Measurements from ENCODE around the gene CATSPERZ. TPM values are rescaled to one million over a fixed set of nuclear protein-coding genes. Genes with fewer than 3 reads are reported as not detected.

Gene CATSPERZ
- total RNA-seq, 1 donor from 2014 or later, result not detected

GRCh38 chr11:64291752-64292459 is 8.3 kb upstream of the CATSPERZ start:
- no peak overlapping the region for H3K4me3 ChIP-seq (ENCODE audit: low read depth, low read length)
- peaks cover 1% of the 10 kb centered on the region for H3K36me3 ChIP-seq (ENCODE audit: control insufficient read depth, insufficient read depth, low read length)
- peaks cover 63% of the 10 kb centered on the region for H3K27me3 ChIP-seq (ENCODE audit: control insufficient read depth, insufficient read depth, low read length)
- no peak for DNase-seq (ENCODE audit: low read depth)
- TF ChIP-seq, protein P1, sequence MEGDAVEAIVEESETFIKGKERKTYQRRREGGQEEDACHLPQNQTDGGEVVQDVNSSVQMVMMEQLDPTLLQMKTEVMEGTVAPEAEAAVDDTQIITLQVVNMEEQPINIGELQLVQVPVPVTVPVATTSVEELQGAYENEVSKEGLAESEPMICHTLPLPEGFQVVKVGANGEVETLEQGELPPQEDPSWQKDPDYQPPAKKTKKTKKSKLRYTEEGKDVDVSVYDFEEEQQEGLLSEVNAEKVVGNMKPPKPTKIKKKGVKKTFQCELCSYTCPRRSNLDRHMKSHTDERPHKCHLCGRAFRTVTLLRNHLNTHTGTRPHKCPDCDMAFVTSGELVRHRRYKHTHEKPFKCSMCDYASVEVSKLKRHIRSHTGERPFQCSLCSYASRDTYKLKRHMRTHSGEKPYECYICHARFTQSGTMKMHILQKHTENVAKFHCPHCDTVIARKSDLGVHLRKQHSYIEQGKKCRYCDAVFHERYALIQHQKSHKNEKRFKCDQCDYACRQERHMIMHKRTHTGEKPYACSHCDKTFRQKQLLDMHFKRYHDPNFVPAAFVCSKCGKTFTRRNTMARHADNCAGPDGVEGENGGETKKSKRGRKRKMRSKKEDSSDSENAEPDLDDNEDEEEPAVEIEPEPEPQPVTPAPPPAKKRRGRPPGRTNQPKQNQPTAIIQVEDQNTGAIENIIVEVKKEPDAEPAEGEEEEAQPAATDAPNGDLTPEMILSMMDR (IDR thresholded peaks at IDR 0.05; ENCODE audit: insufficient read depth, low read length, poor library complexity, severe bottlenecking), result no peak

GRCh38 chr11:64292460-64293254 is 7.5 kb upstream of the CATSPERZ start:
- H3K27me3 ChIP-seq (ENCODE audit: control insufficient read depth, insufficient read depth, low read length), result peaks cover 71% of the 10 kb centered on the region
- peak overlapping the region; percentile 7 for H3K4me3 ChIP-seq (ENCODE audit: low read depth, low read length)
- no peak for DNase-seq (ENCODE audit: low read depth)
- H3K36me3 ChIP-seq (ENCODE audit: control insufficient read depth, insufficient read depth, low read length), result peaks cover 1% of the 10 kb centered on the region
- TF ChIP-seq, protein P1 (IDR thresholded peaks at IDR 0.05; ENCODE audit: insufficient read depth, low read length, poor library complexity, severe bottlenecking), result no peak

DNA sequence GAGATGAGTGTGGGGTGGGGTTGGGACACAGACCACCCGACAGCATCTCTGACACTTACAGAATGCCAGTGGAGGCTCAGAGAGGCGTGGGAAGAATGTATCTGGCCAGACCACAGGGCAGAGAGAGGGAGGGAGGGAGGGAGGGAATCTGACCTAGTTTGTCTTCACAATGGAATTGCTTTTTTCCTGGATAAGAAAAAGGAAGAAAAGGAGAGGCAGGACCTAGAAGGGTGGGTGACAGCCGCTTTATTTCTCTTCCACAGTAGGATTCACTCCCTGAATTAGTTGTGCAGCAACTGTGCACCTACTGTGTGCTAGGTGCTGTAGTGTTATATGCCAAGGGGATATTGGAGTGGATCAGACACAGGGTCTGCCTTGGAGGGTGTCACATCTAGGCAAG is 5.4 kb upstream of the CATSPERZ start:
- H3K36me3 ChIP-seq (ENCODE audit: control insufficient read depth, insufficient read depth, low read length), result no peaks in the 10 kb centered on the region
- H3K4me3 ChIP-seq (ENCODE audit: low read depth, low read length), result no peak overlapping the region
- TF ChIP-seq, protein P1 (IDR thresholded peaks at IDR 0.05; ENCODE audit: insufficient read depth, low read length, poor library complexity, severe bottlenecking), result no peak
- peaks cover 91% of the 10 kb centered on the region for H3K27me3 ChIP-seq (ENCODE audit: control insufficient read depth, insufficient read depth, low read length)
- DNase-seq (ENCODE audit: low read depth), result no peak

DNA sequence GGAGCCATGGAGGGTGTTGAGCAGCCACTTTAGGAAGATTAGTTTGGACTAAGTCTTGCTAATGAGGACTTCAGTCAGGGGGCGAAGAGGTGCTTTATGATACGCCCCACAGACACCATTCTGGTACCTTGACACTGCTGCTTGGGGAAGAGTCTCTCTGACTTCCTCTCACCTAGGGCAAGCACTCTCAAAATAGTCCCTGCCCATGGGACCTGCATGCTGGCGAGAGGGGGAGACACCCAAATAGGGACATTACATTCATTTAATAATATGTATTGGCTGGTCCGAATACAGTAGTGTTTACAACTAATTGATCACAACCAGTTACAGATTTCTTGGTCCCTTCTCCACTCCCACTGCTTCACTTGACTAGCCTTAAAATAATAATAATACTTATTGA is 4.4 kb upstream of the CATSPERZ start:
- TF ChIP-seq, protein P1 (IDR thresholded peaks at IDR 0.05; ENCODE audit: insufficient read depth, low read length, poor library complexity, severe bottlenecking), result no peak
- H3K27me3 ChIP-seq (ENCODE audit: control insufficient read depth, insufficient read depth, low read length), result peaks cover 93% of the 10 kb centered on the region

GRCh38 chr11:64296236-64296635 is 3.9 kb upstream of the CATSPERZ start:
- Histone ChIP-seq H3K27me3 (ENCODE audit: control insufficient read depth, insufficient read depth, low read length) (peaks cover 91% of the 10 kb centered on the region), H3K36me3 (ENCODE audit: control insufficient read depth, insufficient read depth, low read length) (no peaks in the 10 kb centered on the region), H3K4me3 (ENCODE audit: low read depth, low read length) (no peak overlapping the region)
- DNase-seq (ENCODE audit: low read depth), result no peak
- TF ChIP-seq, protein P1 (IDR thresholded peaks at IDR 0.05; ENCODE audit: insufficient read depth, low read length, poor library complexity, severe bottlenecking), result no peak

More for the DNA sequence above, 4.4 kb upstream of the CATSPERZ start:
- Histone ChIP-seq H3K4me3 (ENCODE audit: low read depth, low read length) (no peak overlapping the region), H3K36me3 (ENCODE audit: control insufficient read depth, insufficient read depth, low read length) (no peaks in the 10 kb centered on the region)
- DNase-seq (ENCODE audit: low read depth), result no peak
